GM18499 (cell line): ENCODE data around the gene GRIN2C.
"Not testable (repeated sequence)": the region's sequence is repeated elsewhere in the genome, so short reads cannot be mapped to it uniquely, and the experiment has no call there.

Experiments used
- ATAC-seq: cut with Tn5 transposase; IDR thresholded peaks from one replicate; pipeline ENCODE4 v1.9.1; 2021; ENCODE audit warnings: moderate number of reproducible peaks; ENCODE audit not compliant: insufficient read depth, unreplicated experiment

The GRIN2C gene

DNA sequence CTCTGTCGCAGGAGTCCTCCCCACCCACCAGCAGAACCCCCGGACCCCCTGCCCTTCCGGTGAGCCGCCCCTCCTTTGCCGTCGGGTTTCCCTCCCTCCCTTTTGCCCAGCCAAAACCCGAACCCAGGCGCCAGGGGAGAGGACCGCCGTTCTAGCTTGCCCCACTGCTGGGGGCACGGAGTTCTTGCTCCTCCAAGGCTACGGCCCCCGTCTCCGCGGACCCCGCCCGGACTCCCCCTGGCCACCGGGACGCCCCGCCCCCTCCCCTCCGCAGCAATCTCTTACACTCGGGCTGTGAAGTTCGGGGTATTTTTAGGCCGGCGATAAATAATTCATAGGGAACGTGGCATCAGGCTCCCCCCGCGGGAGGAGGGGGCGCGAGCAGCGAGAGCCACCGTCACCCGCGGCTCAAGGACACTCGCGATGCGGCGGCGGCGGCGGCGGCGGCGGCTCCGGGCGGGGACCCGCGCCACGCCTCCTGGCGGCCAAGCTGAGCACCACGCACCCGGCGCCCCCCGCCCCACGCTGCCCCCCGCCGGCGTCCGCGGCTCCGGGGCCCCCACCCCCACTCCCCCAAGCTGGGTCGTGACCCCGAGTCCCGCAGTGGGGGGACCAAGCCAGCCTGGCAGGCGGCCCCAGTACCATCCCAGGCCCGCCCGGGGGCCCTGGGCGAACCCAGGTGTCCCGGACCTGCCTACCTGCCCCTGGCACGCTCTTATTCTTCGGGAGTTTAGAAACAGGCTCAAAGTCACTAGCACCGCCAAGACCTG is at the start of gene GRIN2C:
Gene GRIN2C (minus strand): TSS at position 427 of the 770 bp plus-strand sequence. CDS start 4,793 bp downstream, outside the sequence.
- ATAC-seq: no peak

DNA sequence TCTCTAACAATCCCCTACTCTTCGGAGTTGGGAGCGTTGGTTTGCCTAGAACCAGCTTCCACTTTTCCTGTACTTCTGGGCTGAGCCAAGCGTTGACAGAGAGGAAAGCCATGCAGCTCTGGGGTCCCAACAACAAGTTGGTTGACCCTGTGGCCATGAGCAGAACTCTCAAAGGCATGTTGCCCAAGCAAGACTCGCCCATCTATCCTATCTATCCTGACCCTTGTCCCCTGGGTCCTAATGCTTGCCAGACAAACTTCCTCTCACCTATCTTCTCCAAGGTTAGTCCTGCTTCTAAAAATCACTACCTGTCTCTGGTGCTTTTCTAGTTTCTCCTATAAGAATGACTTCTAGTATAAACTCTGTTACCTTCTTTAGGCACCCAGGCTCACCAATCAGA is 49.4 kb upstream of the GRIN2C start:
- ATAC-seq: not testable (repeated sequence)

DNA sequence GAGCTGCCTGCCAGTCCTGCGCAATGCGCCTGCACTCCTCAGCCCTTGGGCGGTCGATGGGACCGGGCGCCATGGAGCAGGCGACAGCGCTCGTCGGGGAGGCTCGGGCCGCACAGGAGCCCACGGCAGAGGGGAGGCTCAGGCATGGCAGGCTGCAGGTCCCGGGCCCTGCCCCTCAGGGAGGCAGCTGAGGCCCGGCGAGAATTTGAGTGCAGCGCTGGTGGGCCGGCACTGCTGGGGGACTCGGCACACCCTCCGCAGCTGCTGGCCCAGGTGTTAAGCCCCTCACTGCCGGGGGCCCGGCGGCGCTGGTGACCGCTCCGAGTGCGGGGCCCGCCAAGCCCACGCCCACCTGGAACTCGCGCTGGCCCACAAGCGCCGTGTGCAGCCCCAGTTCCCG is 47.3 kb upstream of the GRIN2C start:
- ATAC-seq: no peak

DNA sequence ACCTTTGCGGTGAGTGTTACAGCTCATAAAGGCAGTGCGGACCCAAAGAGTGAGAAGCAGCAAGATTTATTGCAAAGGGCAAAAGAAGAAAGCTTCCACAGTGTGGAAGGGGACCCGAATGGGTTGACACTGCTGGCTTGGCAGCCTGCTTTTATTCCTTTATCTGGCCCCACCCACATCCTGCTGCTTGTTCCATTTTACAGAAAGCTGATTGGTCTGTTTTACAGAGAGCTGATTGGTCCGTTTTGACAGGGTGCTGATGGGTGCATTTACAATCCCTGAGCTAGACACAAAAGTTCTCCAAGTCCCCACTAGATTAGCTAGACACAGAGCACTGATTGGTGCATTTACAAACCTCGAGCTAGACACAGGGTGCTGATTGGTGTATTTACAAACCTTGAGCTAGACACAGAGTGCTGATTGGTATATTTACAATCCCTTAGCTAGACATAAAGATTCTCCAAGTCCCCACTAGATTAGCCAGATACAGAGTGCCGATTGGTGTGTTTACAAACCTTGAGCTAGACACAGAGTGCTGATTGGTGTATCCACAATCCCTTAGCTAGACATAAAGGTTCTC is 46.6 kb upstream of the GRIN2C start:
- not testable (repeated sequence) for ATAC-seq

DNA sequence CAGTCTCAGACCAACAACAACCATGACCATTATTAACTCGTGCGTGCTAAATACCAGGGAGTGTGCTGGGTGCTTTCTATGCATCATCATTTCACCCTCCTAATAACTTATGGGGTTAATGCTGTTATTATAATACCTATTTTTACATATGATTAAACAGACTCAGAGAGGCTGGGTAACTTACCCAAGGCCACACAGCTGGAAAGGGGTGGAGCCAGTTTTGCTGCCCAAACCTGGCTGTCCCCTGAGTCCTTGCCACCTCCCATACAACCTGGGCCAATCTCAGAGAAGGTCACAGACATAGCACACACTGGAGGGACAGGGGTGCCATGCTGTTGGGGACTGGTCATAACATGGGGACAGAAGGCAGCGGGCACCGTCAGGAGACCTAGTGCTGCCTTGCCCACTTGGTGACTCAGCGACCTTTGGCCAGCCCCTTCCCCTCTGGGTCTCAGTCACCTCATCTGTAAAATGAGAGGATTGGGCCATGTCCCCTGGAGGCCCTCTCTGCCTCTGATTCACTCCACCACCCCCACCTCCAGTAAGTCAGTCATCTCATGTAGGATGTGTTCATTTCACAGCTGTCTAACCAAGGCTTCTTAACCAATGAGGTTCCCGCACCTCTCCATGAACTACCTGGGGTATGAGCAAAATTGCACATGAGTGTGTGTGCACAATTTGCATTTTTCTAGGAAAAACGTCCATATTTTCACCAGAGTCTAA is 45.2 kb upstream of the GRIN2C start:
- no peak for ATAC-seq

DNA sequence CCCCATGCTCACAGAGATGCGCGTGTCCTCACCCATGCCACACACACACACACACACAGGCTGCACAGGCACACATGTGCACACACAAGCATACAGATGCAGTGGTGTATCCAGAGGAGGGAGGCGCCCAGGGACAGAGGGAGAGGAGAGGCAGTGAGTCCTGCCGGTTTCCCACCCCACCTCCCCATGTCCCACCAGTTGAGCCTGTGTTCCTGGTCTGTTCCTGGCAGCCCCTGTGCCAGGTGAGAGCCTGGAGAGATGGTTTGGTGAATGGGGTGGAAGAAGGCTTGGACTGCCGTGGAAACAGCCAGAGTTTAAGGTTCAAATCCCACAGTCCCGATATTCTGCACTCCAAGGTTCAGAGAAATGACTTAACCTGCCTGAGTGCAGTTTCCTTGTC is 44.0 kb upstream of the GRIN2C start:
- ATAC-seq: no peak

DNA sequence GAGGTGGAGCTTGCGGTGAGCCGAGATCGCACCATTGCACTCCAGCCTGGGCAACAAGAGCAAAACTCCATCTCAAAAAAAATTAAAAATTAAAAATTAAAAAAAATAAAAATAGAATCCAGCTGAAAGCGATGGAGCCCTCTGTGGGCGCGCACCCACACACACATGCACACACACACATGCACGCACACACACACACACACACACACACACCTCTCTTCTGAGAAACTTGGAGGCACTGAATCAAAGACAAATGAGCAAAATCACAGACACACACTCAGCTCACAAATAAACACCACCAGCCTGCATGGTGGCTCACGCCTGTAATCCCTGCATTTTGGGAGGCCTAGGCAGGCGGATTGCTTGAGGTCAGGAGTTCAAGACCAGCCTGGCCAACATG is 43.3 kb upstream of the GRIN2C start:
- ATAC-seq: no peak

DNA sequence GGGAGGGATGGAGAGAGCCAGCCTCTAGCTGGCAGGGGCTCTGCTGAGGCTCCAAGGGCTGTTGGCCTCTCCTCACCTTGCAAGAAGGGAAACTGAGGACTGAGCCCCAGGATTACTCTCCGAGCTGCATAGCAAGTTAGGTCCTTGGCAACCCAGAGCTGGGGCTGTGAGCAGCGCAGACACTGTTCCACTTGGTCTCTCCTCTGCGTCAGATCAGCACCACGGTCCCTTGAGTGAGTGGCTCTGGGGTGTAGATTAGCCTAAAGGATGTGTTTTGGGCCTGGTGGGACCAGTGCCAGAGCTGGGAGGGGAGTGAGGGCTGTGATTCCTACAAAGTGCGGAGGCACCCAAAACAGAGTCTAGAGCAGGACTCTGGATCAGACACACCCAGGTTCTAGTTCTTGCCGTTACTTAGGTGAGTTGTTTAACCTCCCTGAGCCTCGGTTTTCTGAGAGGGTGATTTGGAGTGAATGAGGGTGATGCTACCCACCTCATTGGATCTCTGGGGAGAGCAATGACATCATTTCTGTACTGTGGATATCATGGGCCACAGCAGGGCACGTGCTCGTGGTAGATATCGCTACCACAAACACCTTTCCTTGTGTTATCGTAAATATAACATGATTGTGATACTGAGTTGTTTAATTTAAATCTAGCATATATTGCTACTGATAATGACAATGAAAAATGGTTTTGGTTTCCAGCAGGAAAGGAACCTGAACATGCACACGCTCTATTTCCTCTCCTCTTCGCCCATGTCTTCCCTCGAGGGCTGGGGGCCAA is 41.9 kb upstream of the GRIN2C start:
- no peak for ATAC-seq

DNA sequence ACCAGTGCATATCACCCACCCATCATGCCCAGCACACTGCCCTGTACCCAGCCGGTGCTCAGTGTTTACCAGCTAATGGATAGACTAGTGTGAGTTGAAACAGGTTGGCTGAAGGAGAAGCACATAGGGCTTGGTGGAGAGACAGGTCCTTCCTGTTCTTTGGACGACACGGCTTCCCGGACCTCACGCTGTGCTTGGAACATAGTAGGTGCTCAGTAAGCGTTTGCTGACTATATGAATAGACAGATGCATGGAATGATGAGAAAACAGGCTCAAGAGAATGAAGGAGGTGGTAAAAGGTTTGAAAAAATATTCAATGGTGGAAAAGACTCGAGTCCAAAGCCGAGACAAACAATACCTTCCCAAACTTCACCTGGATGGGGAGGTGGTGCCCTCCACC is 40.5 kb upstream of the GRIN2C start:
- ATAC-seq: no peak

DNA sequence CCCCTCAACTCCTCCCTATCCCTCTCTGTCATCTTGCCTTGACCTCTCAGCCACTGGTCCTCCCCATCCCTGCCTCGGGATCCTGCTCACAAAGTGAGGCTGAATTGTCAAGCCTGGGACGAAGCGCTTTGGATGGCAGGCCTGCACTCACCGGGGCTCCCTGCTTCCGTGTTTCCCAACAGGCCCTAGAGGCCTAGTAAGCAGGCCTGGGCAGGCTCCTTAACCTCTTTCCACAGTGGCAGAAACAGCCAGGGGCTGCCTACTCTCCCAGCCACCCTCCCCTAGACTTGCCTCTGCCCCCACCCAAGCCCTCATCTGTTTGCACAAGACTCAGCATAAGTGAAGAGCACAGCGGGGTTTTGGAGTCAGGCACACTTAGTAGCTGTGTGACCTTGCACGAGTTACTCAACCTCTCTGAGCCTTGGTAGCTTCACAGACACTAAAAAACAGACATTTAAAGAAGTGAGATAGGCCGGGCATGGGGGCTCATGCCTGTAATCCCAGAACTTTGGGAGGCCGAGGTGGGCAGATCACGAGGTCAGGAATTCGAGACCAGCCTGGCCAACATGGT is 38.8 kb upstream of the GRIN2C start:
- ATAC-seq: no peak

DNA sequence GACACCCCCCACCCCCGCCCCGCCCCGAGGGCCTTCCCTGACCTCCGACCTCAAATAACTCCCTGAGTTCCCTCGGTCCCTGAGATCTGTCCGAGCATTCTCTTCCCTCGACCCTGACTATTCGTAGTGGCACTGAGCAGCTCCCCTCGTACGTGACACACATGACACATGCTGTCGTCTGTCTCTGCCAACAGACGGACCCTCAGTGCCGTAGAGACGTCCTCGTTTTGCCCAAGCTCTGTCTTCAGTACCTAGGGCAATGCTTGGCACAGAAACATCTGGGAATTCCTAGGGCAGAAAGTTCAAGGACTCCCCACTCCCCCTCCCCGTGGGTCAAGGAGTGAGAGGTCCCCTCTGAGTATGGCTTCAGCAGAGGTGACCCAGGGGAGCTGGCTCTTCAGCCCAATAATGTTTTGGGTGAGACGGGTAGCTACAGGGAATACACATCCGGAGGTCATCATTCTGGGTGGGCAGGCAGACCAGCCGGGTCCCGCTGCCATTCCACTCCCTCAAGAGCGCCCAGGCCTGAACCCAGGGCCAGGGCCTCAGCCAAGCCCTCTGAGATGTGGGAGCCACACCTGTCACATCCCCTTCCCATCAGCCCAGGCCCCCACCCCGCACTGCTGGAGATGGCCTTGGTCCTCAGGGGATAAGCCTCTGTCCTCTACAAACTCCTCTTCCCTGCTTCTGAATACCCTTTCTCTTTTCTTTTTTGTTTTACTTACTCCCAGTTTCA is 34.4 kb upstream of the GRIN2C start:
- no peak for ATAC-seq

DNA sequence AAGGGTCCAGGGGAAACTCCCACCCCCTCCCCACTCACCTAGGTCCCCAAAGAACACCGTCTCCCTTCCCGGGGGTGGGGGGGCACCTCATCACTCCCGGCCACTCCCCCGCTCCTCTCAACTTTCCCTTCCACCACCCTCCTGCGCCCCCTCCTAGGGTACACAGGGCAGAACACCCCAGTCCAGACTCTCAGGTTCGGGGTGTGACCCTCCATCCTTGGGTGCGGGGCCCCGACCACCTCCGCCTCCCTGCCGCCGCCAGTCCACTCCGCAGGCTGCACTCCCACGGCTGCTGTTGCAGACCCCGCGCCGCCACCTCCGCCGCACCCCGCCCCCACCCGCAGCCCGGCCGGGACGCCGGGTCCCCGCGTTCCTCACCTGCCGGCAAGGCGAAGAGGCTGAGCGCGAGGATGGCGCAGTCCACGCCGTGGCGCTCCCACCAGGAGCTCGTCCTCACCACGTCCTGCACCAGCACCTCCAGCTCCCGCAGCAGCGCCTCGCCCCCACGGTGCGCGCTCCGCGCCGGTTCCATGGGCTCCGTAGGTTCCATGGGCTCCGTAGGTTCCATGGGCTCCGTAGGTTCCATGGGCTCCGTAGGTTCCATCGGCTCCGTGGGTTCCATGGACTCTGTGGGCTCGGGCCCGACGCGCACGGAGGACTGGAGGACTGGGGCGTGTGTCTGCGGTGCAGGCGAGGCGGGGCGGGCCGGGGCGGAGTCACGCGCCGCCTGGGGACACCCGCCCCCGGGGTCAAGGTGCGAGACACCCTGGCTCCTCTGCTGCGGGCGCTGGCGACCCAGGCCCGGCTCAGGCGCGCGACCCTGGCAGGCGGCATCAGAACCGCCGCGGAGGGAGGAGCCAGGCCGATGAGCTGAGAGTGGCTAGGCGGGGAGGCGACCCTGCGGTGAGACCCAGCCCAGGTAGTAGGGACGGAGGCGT is 33.6 kb upstream of the GRIN2C start, which contains the start of gene FADS6:
Gene FADS6 (minus strand): TSS at position 660 of the 938 bp plus-strand sequence. CDS start 38 bp downstream, at position 622.
- no peak for ATAC-seq

DNA sequence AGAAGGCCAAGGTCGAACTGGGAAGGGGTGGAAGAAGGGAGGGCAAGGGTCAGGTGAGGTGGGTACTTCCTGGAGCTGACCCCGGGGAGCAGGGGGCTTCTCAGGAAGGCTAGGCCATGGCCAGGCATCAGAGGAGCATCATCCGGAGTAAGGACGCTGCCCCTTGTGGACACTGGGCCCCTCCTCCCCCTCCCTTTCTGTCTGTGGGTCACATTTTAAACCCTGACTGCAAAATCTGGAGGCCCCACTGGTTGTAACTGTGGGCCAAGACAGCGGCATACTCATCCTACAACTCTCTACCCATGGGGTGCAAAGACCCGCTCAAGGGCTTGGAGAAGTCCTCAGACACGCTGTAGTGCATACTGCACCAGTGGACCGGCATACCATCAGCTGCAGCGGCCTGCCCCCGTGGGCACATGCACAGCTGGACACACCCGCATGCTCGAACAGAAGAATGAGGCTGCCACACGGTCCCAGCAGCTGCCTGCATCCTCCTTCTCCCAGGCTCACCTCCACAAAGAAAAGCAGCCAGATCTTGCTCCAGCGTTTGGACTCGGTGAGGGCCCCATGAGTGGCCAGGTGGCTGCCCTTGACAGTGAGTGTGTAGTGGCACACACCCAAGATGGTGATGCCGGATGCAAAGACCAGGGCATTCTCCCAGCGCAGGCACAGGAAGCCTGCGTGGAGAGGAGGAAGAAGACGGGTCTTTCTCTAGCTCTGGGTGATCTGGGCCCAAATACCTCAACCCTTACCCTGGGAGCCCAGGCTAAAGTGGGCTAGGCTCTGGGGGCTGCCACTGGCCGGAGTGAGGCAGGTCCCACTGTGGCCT is 32.5 kb upstream of the GRIN2C start:
- ATAC-seq: no peak

DNA sequence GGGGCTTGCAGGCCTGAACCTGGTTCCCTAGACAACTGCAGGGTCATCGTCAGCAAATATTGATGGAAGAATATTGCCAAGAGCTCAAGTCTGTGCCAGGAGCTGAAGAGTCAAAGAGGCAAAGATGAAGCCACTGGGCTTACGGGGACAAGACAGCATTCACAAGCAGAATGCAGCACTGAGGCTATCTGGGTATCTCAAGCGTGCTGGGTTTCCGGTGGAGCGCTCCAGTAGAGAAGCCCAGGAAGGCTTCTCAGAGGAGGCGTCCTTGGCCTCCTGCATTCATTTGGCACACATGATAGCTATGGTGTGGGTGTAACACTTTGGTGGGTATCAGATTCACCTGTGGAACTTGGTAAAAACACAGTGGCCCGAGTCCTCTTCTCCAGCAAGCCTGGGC is 30.9 kb upstream of the GRIN2C start:
- no peak for ATAC-seq

DNA sequence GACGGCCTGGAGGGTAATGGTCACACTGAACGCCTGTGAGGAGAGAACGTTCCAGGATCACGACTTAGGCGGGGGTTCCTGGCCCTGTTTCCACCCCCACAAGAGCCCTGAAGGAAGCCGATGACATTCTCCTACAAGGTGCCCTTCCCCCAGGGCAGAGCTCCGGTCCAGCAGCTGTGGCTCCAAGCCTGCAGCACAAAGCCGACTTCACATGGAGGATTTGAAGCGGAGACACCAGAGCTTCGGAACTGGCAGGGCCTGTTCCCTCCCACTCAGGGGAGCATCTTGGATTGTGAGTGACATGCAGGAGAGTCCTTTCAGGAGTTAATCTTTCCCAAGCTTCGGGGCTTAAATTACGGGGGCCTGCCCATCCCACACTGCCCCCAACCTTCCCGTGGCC is 28.8 kb upstream of the GRIN2C start:
- ATAC-seq: no peak

DNA sequence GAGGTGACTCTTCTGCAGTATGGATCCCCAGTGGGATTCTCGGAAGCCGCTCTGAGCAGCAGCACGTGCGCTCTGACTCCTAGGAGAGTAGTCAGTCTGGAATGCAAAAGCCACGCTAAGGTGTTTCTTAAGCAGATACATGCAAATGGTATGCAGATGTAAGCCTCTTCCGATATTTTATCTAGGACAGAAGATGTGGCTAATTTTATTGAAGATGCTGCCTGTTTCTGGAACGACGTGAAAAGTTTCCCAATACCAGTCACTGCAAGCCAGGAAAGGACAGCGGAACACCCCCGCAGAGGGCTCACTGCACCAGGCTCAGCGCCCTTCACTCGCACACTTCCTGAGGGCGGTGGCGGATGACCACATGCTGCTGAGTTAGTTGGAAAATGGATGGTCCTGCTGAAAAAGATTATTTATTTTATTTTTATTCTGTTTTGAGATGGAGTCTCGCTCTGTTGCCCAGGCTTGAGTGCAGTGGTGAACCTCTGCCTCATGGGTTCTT is 23.6 kb upstream of the GRIN2C start:
- ATAC-seq: no peak

DNA sequence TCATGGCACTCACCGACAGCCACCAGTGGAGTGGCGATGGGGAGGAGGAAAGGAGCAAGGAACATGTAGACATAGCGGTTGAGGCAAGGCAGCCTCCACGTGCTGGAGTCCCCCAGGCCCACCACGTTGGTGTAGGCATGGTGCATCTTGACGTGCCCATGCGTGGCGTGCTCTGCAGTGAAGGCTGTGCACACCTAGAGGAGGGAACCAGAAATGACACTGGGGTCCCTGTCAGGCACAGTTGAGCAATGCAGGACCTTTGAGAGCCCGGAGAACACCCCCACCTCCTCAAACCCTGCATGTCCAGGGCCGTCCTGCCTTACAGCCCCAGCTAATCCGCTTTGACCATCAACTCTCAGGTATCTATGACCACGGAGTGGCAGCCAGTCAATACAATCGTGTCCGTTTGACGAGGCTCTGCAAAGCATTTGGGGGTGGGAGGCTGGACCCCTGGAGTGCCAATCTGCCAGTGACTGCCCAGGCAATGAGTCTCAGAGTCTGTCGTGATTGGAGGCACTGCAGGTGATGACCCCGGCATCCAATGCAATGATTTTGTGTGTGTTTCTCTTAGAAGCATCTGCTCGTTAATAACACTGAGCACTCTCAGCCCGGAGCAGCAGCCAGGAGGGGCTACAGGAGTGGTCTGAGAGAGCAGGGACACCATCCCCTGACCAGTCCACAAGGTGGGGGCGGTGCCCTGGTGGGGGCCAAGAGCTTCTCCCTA is 23.0 kb upstream of the GRIN2C start:
- ATAC-seq: no peak
